MCF 10A (cell line): Measurements from ENCODE around the gene GNAT2. TPM values are rescaled to one million over a fixed set of nuclear protein-coding genes. Genes with fewer than 3 reads are reported as not detected.
A peak's percentile ranks its signal among the peaks of the same experiment; 100 is the strongest.

ENCODE experiments used
- BruUV-seq: library from RNA; stranded (reverse); fragments of 400-500 nt; replicated peaks from 2 replicates; lab custom pipeline; 2021; lab: Mats Ljungman, UMichigan
- CTCF ChIA-PET: fragments of 300-600 bp; sonication (Branson Sonifier 250); formaldehyde crosslinking; extraction: SDS; loops from one replicate; lab custom pipeline; 2021; ENCODE audit warnings: antibody characterized with exemption, inconsistent platforms; lab: Yijun Ruan, JAX
- POLR2A ChIA-PET: fragments of 300-600, 350-650 bp; sonication (Branson Sonifier 250); formaldehyde crosslinking; extraction: SDS; loops from one replicate; lab custom pipeline; 2020; ENCODE audit warnings: antibody characterized with exemption, inconsistent platforms; lab: Yijun Ruan, JAX
- DNase-seq: peaks from one replicate; pipeline ENCODE4 v3.0.0-alpha.2; 2018; ENCODE audit not compliant: unreplicated experiment
- H3K27ac Mint-ChIP-seq: one replicate; pipeline ENCODE4 v1.8.0; 2022; ENCODE audit warnings: mild to moderate bottlenecking, low read depth, mixed read lengths; ENCODE audit not compliant: unreplicated experiment
- H3K27me3 Mint-ChIP-seq: one replicate; pipeline ENCODE4 v1.8.0; 2022; ENCODE audit warnings: mixed read lengths; ENCODE audit not compliant: insufficient read depth, unreplicated experiment
- H3K36me3 Mint-ChIP-seq: one replicate; pipeline ENCODE4 v1.8.0; 2022; ENCODE audit warnings: mild to moderate bottlenecking, moderate library complexity, mixed read lengths; ENCODE audit not compliant: insufficient read depth, unreplicated experiment
- H3K4me1 Mint-ChIP-seq: one replicate; pipeline ENCODE4 v1.8.0; 2022; ENCODE audit warnings: mixed read lengths; ENCODE audit not compliant: insufficient read depth, unreplicated experiment
- H3K4me3 Mint-ChIP-seq: one replicate; pipeline ENCODE4 v1.8.0; 2022; ENCODE audit warnings: mild to moderate bottlenecking, moderate library complexity, mixed read lengths; ENCODE audit not compliant: unreplicated experiment
- H3K9me3 Mint-ChIP-seq: one replicate; pipeline ENCODE4 v1.8.0; 2022; ENCODE audit warnings: mixed read lengths; ENCODE audit not compliant: unreplicated experiment
- CTCF ChIP-seq: fragments of 200-600 bp; IDR thresholded peaks from one replicate; pipeline ENCODE4 v1.8.0; 2022; ENCODE audit warnings: antibody characterized with exemption, mild to moderate bottlenecking; ENCODE audit not compliant: unreplicated experiment
- intact Hi-C: fragments of 100-400 bp; cut with micrococcal nuclease; formaldehyde crosslinking; loops from 2 replicates; pipeline ENCODE4 v1.14.1; 2022
- total RNA-seq: library from RNA; stranded (reverse); gene quantifications from 2 replicates; pipeline ENCODE4 v1.2.3, GENCODE V29; 2022

Gene GNAT2
- total RNA-seq, 1 experiment from 2014 or later, result not detected

- intact Hi-C loops, result no loop called here
- BruUV-seq, result no TSS peak
- Mint-ChIP-seq H3K4me1 (peaks cover 22% of the 10 kb centered on the region), H3K4me3 (no peak overlapping the region), H3K27me3 (no peaks in the 10 kb centered on the region), H3K9me3 (no peaks in the 10 kb centered on the region), H3K27ac (peak overlapping the region; percentile 40), H3K36me3 (peaks cover 9% of the 10 kb centered on the region)
- ChIA-PET CTCF (interaction anchor here (0.9 to 1.7 kb wide), 6 partner anchors 16 to 419 kb away, joined by 3 to 6 read pairs (median 5); partner anchors contain the start of genes AHCYL1 and GNAI3), POLR2A (interaction anchor here (1.3 to 2.7 kb wide), 2 partner anchors 16 to 41 kb away, joined by 4 to 20 read pairs; partner anchors contain the start of gene GNAI3)
- DNase-seq, result no peak
- no peak for TF ChIP-seq CTCF
Observed at GRCh38 chr1:109565241-109565640, 54.2 kb downstream of the GNAT2 start.

GRCh38 chr1:109564194-109564878, 55.1 kb downstream of the GNAT2 start:
- H3K4me3 Mint-ChIP-seq, result no peak overlapping the region
- intact Hi-C loops, result no loop called here
- no peak for DNase-seq
- BruUV-seq, result no TSS peak
- no peak for TF ChIP-seq CTCF
- H3K27ac Mint-ChIP-seq, result peak overlapping the region; percentile 74
- peaks cover 27% of the 10 kb centered on the region for H3K4me1 Mint-ChIP-seq
- H3K36me3 Mint-ChIP-seq, result peaks cover 9% of the 10 kb centered on the region
- no peaks in the 10 kb centered on the region for H3K27me3 Mint-ChIP-seq
- CTCF ChIA-PET, result interaction anchor here (0.6 to 1.7 kb wide), 10 partner anchors 15 to 1364 kb away, joined by 3 to 6 read pairs (median 4); partner anchors contain the start of genes AHCYL1 and GNAI3
- POLR2A ChIA-PET, result interaction anchor here (1.3 to 2.4 kb wide), 2 partner anchors 15 to 42 kb away, joined by 4 to 15 read pairs; partner anchors contain the start of gene GNAI3
- no peaks in the 10 kb centered on the region for H3K9me3 Mint-ChIP-seq

DNA sequence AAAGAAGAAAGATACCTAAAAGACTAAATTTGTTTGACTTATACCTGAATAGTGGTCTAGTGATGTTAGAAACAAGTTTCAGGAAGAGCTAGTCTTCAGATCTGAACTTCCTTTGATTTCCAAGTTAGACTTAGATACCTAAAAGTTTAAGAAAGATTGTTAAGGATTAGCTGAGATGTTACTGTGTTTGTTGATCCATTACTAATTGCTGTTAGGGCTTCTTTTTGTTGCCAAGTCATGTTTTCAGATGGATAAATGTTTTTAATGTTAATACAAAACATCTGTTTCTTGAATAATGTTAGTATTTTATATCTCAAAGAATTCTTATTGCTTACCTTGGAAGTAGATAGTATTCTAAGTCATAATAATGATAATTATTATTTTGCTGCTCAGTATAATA, 59.4 kb downstream of the GNAT2 start:
- ChIA-PET CTCF (interaction anchor here (0.7 to 3.1 kb wide), 4 partner anchors 28 to 647 kb away, joined by 3 to 7 read pairs (median 4); no protein-coding TSS in a partner anchor), POLR2A (interaction anchor here (1.0 to 4.8 kb wide), 6 partner anchors 8 to 424 kb away, joined by 3 to 52 read pairs (median 3); partner anchors contain the start of genes AHCYL1 and GNAI3)
- BruUV-seq, result no TSS peak
- H3K27ac Mint-ChIP-seq, result no peak overlapping the region
- peaks cover 28% of the 10 kb centered on the region for H3K4me1 Mint-ChIP-seq
- H3K9me3 Mint-ChIP-seq, result no peaks in the 10 kb centered on the region
- no peaks in the 10 kb centered on the region for H3K36me3 Mint-ChIP-seq
- H3K27me3 Mint-ChIP-seq, result no peaks in the 10 kb centered on the region
- intact Hi-C loops, result no loop called here
- TF ChIP-seq CTCF, result no peak
- no peak for DNase-seq
- H3K4me3 Mint-ChIP-seq, result no peak overlapping the region

GRCh38 chr1:109557520-109557919, 61.9 kb downstream of the GNAT2 start:
- CTCF ChIA-PET, result interaction anchor here (0.6 kb wide), 1 partner anchor 21 kb away, joined by 3 read pairs; no protein-coding TSS in a partner anchor

More at GRCh38 chr1:109557520-109557919, 61.9 kb downstream of the GNAT2 start:
- intact Hi-C loops, result no loop called here
- Mint-ChIP-seq H3K27ac (peak overlapping the region; percentile 28), H3K27me3 (no peaks in the 10 kb centered on the region), H3K9me3 (no peaks in the 10 kb centered on the region), H3K4me3 (no peak overlapping the region), H3K36me3 (no peaks in the 10 kb centered on the region), H3K4me1 (peaks cover 20% of the 10 kb centered on the region)
- POLR2A ChIA-PET, result interaction anchor here (4.8 kb wide), 1 partner anchor 8 kb away, joined by 52 read pairs; the partner anchor contains the start of gene GNAI3
- no peak for TF ChIP-seq CTCF
- DNase-seq, result no peak
- no TSS peak for BruUV-seq
